ENCODE results near the gene TIMP1. TPM values are rescaled to one million over a fixed set of nuclear protein-coding genes. Genes with fewer than 3 reads are reported as not detected.

TIMP1 gene
- total RNA-seq, 2 experiments from 2014 or later: 54.9 to 56.0 TPM

Small RNAs within 50 kb of the gene (microRNA-seq; reads per million reads assigned to microRNA genes)
- not detected for gene MIR4769

Other genes with a start within 250 kb of the TIMP1 start
- 1 to 10 TPM in 1 of 2 experiments, under 1 TPM in 1; 0.83 to 1.1 TPM for gene ZNF157, start 211.9 kb upstream of the TIMP1 start, total RNA-seq
- 10 to 100 TPM; 11.2 to 13.5 TPM for gene ZNF41, start 99.2 kb upstream of the TIMP1 start, total RNA-seq
- 10 to 100 TPM; 78.5 to 79.3 TPM for gene ARAF, start 21.2 kb upstream of the TIMP1 start, total RNA-seq
- gene SYN1, start 37.4 kb downstream of the TIMP1 start, total RNA-seq: under 1 TPM; 0.37 to 1.00 TPM
- gene CFP, start 47.5 kb downstream of the TIMP1 start, total RNA-seq: 10 to 100 TPM; 14.1 to 14.6 TPM
- 10 to 100 TPM; 53.5 to 54.5 TPM for gene ELK1, start 68.1 kb downstream of the TIMP1 start, total RNA-seq
- gene UXT, start 76.7 kb downstream of the TIMP1 start, total RNA-seq: 100 to 1,000 TPM; 152 TPM

All from activated naive CD8-positive, alpha-beta T cell treated with anti-CD3 and anti-CD28 coated beads, Interleukin-2, amount 10 ng/mL, durations not matched to agents 7 days and 5 days (primary cell).